HEK293 (cell line): ENCODE results near the gene RHOG.

Experiments used
- CTCF ChIA-PET: fragments of 350-600 bp; formaldehyde crosslinking; extraction: SDS; loops from one replicate; lab custom pipeline; 2021; ENCODE audit warnings: antibody characterized with exemption; lab: Yijun Ruan, JAX
- POLR2A ChIA-PET: fragments of 300-600 bp; formaldehyde crosslinking; extraction: SDS; loops from one replicate; lab custom pipeline; 2020; ENCODE audit warnings: antibody characterized with exemption, inconsistent platforms; lab: Yijun Ruan, JAX
- H3K27ac ChIP-seq: fragments of 200-500 bp; sonication (Bioruptor generic); 2 replicates; pipeline ENCODE4 v1.5.1; 2014; ENCODE audit warnings: low read depth, low read length, control low read depth, inconsistent platforms; ENCODE audit errors: extremely low read depth
- H3K36me3 ChIP-seq, 2 experiments: fragments of 200-500 bp in 1 of 2; sonication (Bioruptor generic) in 1 of 2; 1 replicate in 1 of 2; 2 replicates in 1 of 2; pipeline ENCODE4 v1.5.1; 2014 to 2017; ENCODE audit warnings: inconsistent platforms in 2 of 2, low read length in 2 of 2; ENCODE audit not compliant: control insufficient read depth in 2 of 2, insufficient read depth in 1 of 2
- H3K4me1 ChIP-seq: fragments of 200-500 bp; sonication (Bioruptor generic); 2 replicates; pipeline ENCODE4 v1.5.1; 2014; ENCODE audit warnings: mild to moderate bottlenecking, low read length, inconsistent platforms; ENCODE audit not compliant: control insufficient read depth, insufficient read depth
- H3K4me3 ChIP-seq: 2 replicates; pipeline ENCODE4 v1.5.1; 2011; ENCODE audit warnings: low read depth, mild to moderate bottlenecking, control low read depth, low read length, moderate library complexity
- H3K9me3 ChIP-seq: fragments of 200-500 bp; sonication (Bioruptor generic); 2 replicates; pipeline ENCODE4 v1.5.1; 2014; ENCODE audit warnings: low read depth, low read length, inconsistent platforms; ENCODE audit not compliant: control insufficient read depth, insufficient read depth
- BCL11B ChIP-seq: fragments of 450-650 bp; formaldehyde crosslinking; IDR thresholded peaks from 2 replicates; pipeline ENCODE4 v1.5.1; 2016; ENCODE audit warnings: low read depth, missing biosample characterization, missing genetic modification characterization
- KLF10 ChIP-seq: fragments of 450-650 bp; IDR thresholded peaks from 2 replicates; pipeline ENCODE4 v1.5.1; 2018; ENCODE audit warnings: missing biosample characterization, mild to moderate bottlenecking, missing genetic modification characterization
- MZF1 ChIP-seq: fragments of 450-650 bp; formaldehyde crosslinking; IDR thresholded peaks from 2 replicates; pipeline ENCODE4 v1.5.1; 2017; ENCODE audit warnings: missing biosample characterization, missing genetic modification characterization, borderline replicate concordance
- PRDM10 ChIP-seq: fragments of 450-650 bp; formaldehyde crosslinking; IDR thresholded peaks from 2 replicates; pipeline ENCODE4 v1.5.1; 2016; ENCODE audit warnings: missing biosample characterization, missing genetic modification characterization
- REPIN1 ChIP-seq: fragments of 450-650 bp; formaldehyde crosslinking; IDR thresholded peaks from 2 replicates; pipeline ENCODE4 v1.5.1; 2017; ENCODE audit warnings: missing biosample characterization, missing genetic modification characterization, low read depth
- ZBTB20 ChIP-seq: fragments of 450-650 bp; formaldehyde crosslinking; IDR thresholded peaks from 2 replicates; pipeline ENCODE4 v1.5.1; 2016; ENCODE audit warnings: missing biosample characterization, missing genetic modification characterization
- ZEB2 ChIP-seq: fragments of 450-650 bp; formaldehyde crosslinking; IDR thresholded peaks from 2 replicates; pipeline ENCODE4 v1.5.1; 2016; ENCODE audit warnings: missing biosample characterization, missing genetic modification characterization
- ZNF146 ChIP-seq: fragments of 450-650 bp; formaldehyde crosslinking; IDR thresholded peaks from 2 replicates; pipeline ENCODE4 v1.5.1; 2016; ENCODE audit warnings: missing biosample characterization, missing genetic modification characterization
- ZNF184 ChIP-seq: fragments of 450-650 bp; IDR thresholded peaks from 2 replicates; pipeline ENCODE4 v1.5.1; 2018; ENCODE audit warnings: missing biosample characterization, mild to moderate bottlenecking, missing genetic modification characterization
- ZNF202 ChIP-seq: fragments of 450-650 bp; formaldehyde crosslinking; IDR thresholded peaks from 2 replicates; pipeline ENCODE4 v1.5.1; 2016; ENCODE audit warnings: missing biosample characterization, missing genetic modification characterization, borderline replicate concordance
- ZNF302 ChIP-seq: fragments of 450-650 bp; formaldehyde crosslinking; IDR thresholded peaks from 2 replicates; pipeline ENCODE4 v1.5.1; 2016; ENCODE audit warnings: missing biosample characterization, missing genetic modification characterization, low read depth
- ZNF311 ChIP-seq: fragments of 450-650 bp; formaldehyde crosslinking; IDR thresholded peaks from 2 replicates; pipeline ENCODE4 v1.5.1; 2017; ENCODE audit warnings: missing biosample characterization, missing genetic modification characterization, borderline replicate concordance
- ZNF324 ChIP-seq: fragments of 450-650 bp; formaldehyde crosslinking; IDR thresholded peaks from 2 replicates; pipeline ENCODE4 v1.5.1; 2016; ENCODE audit warnings: missing biosample characterization, missing genetic modification characterization
- ZNF366 ChIP-seq: fragments of 450-650 bp; formaldehyde crosslinking; conservative IDR thresholded peaks from 2 replicates; pipeline ENCODE4 v1.5.1; 2016; ENCODE audit warnings: missing biosample characterization, missing genetic modification characterization
- ZNF558 ChIP-seq: fragments of 450-650 bp; formaldehyde crosslinking; IDR thresholded peaks from 2 replicates; pipeline ENCODE4 v1.5.1; 2016; ENCODE audit warnings: missing biosample characterization, missing genetic modification characterization
- ZNF639 ChIP-seq: fragments of 450-650 bp; formaldehyde crosslinking; IDR thresholded peaks from 2 replicates; pipeline ENCODE4 v1.5.1; 2016; ENCODE audit warnings: missing biosample characterization, missing genetic modification characterization
- ZNF747 ChIP-seq: fragments of 450-650 bp; formaldehyde crosslinking; IDR thresholded peaks from 2 replicates; pipeline ENCODE4 v1.5.1; 2016; ENCODE audit warnings: missing biosample characterization, missing genetic modification characterization
- ZNF76 ChIP-seq: fragments of 450-650 bp; formaldehyde crosslinking; IDR thresholded peaks from 2 replicates; pipeline ENCODE4; 2016; ENCODE audit warnings: low read depth, missing biosample characterization, missing genetic modification characterization, borderline replicate concordance
- ZNF776 ChIP-seq: fragments of 450-650 bp; formaldehyde crosslinking; IDR thresholded peaks from 2 replicates; pipeline ENCODE4 v1.5.0; 2017; ENCODE audit warnings: missing biosample characterization, missing genetic modification characterization, borderline replicate concordance
- ZNF785 ChIP-seq: fragments of 450-650 bp; formaldehyde crosslinking; IDR thresholded peaks from 2 replicates; pipeline ENCODE4 v1.5.1; 2016; ENCODE audit warnings: missing biosample characterization, missing genetic modification characterization
- ZNF843 ChIP-seq: fragments of 450-650 bp; formaldehyde crosslinking; IDR thresholded peaks from 2 replicates; pipeline ENCODE4 v1.5.1; 2016; ENCODE audit warnings: missing biosample characterization, missing genetic modification characterization
- ZSCAN18 ChIP-seq: fragments of 450-650 bp; formaldehyde crosslinking; IDR thresholded peaks from 2 replicates; pipeline ENCODE4 v1.5.1; 2016; ENCODE audit warnings: missing biosample characterization, missing genetic modification characterization
- TF ChIP-seq, protein P1 (sequence below): fragments of 450-650 bp; formaldehyde crosslinking; IDR thresholded peaks from 2 replicates; pipeline ENCODE4 v1.5.1; 2016; ENCODE audit warnings: missing biosample characterization, missing genetic modification characterization

RHOG gene

DNA sequence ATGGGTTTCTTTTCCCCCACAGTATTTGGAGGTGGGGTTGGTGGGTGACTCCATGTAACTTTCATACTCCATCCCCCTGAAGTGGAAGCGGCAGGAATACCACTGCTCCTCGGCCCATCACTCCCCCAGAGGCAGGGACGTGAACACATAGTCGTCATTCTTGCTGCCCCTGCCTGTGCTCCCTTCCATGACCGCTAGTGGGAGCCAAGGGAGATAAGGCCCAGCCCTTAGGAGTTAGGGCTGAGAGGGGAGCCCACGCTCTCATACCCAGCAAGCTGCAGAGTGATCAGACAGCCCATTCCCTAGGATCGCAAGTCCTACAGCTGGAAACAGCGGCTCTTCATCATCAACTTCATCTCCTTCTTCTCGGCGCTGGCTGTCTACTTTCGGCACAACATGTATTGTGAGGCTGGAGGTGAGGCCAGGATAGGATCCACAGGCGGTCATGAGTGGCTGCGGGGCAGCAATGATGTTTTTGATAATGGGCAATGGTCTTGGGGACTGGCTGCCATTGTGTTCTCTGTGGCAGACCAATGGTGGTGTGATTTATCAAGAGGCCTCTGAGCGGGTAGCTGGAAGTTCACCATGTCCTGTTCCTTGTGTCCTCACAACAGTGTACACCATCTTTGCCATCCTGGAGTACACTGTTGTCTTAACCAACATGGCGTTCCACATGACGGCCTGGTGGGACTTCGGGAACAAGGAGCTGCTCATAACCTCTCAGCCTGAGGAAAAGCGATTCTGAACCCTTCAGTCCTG lies 15.9 kb downstream of the RHOG start (continued):
- TF ChIP-seq ZNF747 (tag by site-specific recombination): no peak
- no peak for TF ChIP-seq BCL11B (tag by site-specific recombination)
- no peak for TF ChIP-seq ZNF558 (tag by site-specific recombination)
- TF ChIP-seq, all 188 proteins: peak for 4

DNA sequence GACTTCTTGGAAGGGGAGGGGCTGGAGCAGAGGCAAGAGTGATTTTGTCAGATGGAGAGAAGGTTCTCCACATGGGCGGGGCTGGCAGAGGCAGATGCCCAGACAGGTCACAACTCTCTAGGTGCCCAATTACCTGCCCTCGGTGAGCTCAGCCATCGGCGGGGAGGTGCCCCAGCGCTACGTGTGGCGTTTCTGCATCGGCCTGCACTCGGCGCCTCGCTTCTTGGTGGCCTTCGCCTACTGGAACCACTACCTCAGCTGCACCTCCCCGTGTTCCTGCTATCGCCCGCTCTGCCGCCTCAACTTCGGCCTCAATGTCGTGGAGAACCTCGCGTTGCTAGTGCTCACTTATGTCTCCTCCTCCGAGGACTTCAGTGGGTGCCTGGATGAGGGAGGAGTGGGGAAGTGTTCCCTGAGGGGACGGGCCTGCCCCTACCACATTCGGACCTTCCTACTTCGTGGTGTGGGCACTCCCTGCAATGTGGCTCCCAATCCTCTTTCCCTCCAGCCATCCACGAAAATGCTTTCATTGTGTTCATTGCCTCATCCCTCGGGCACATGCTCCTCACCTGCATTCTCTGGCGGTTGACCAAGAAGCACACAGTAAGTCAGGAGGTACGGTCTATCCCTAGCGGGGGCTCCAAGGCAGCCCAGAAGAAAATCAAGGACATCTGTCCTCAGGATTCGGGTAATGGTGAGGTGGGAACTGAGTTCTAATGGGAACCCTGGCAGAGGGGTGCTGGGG lies 16.8 kb downstream of the RHOG start:
- Histone ChIP-seq H3K9me3 (no peaks in the 10 kb centered on the region), H3K36me3 (peaks cover 0 to 44% of the 10 kb centered on the region in 2 experiments; a peak in 1 of 3 replicates), H3K27ac (no peak overlapping the region), H3K4me3 (no peak overlapping the region), H3K4me1 (no peaks in the 10 kb centered on the region)
- ChIA-PET POLR2A (interaction anchor here (0.5 to 1.6 kb wide), 5 partner anchors 11 to 31 kb away, joined by 3 to 6 read pairs (median 4); partner anchors contain the start of genes RHOG and STIM1), CTCF (interaction anchor here (0.5 to 1.8 kb wide), 6 partner anchors 12 to 300 kb away, joined by 3 to 8 read pairs (median 4); no protein-coding TSS in a partner anchor)
- TF ChIP-seq ZNF324 (tag by site-specific recombination) (no peak), ZNF184 (tag by site-specific recombination) (no peak), ZNF639 (tag by site-specific recombination) (no peak), ZNF366 (no peak), ZEB2 (tag by site-specific recombination) (no peak), REPIN1 (tag by site-specific recombination) (no peak), ZNF202 (tag by site-specific recombination) (no peak), ZNF785 (no peak), MZF1 (tag by site-specific recombination) (no peak), ZSCAN18 (tag by site-specific recombination) (no peak), ZNF302 (tag by site-specific recombination) (no peak), KLF10 (tag by site-specific recombination) (no peak), ZBTB20 (tag by site-specific recombination) (no peak), ZNF146 (tag by site-specific recombination) (no peak)
- TF ChIP-seq, protein P1, sequence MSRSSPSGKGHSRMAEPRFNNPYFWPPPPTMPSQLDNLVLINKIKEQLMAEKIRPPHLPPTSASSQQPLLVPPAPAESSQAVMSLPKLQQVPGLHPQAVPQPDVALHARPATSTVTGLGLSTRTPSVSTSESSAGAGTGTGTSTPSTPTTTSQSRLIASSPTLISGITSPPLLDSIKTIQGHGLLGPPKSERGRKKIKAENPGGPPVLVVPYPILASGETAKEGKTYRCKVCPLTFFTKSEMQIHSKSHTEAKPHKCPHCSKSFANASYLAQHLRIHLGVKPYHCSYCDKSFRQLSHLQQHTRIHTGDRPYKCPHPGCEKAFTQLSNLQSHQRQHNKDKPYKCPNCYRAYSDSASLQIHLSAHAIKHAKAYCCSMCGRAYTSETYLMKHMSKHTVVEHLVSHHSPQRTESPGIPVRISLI (tag by site-specific recombination): no peak

DNA sequence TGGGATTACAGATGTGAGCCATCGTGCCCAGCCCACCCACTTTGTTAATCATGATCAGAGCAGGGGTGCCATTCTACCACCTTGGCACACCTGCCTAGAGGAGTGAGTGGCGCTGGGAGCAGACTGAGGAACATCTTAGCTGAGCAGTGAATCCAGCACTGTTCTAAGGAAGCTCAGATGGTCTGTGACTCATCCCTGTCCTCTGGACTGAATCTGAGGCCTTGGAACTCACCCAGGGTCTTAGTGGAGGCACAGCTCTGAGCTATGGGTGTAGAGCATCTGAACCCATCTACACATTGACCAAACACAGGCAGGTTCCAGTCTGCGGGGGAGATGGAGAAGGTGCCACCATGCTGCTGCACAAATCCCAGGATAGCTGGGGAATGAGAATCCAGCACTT lies 17.5 kb downstream of the RHOG start:
- ChIA-PET CTCF (interaction anchor here (0.5 to 1.8 kb wide), 6 partner anchors 14 to 301 kb away, joined by 3 to 8 read pairs (median 4); no protein-coding TSS in a partner anchor), POLR2A (interaction anchor here (0.8 to 1.6 kb wide), 4 partner anchors 11 to 32 kb away, joined by 3 to 6 read pairs (median 4); partner anchors contain the start of genes RHOG and STIM1)
- Histone ChIP-seq H3K27ac (no peak overlapping the region), H3K36me3 (peaks cover 0 to 44% of the 10 kb centered on the region in 2 experiments; a peak in 1 of 3 replicates), H3K4me3 (no peak overlapping the region), H3K9me3 (no peaks in the 10 kb centered on the region), H3K4me1 (no peaks in the 10 kb centered on the region)
- no peak for TF ChIP-seq ZNF311 (tag by site-specific recombination)
- no peak for TF ChIP-seq ZNF776 (tag by site-specific recombination)
- TF ChIP-seq ZNF302 (tag by site-specific recombination): no peak
- no peak for TF ChIP-seq ZNF558 (tag by site-specific recombination)
- TF ChIP-seq PRDM10 (tag by site-specific recombination): no peak
- TF ChIP-seq ZNF76 (tag by site-specific recombination): no peak
- TF ChIP-seq ZNF843: no peak
